ENCODE data around the gene DMXL1.

Gene DMXL1, protein sequence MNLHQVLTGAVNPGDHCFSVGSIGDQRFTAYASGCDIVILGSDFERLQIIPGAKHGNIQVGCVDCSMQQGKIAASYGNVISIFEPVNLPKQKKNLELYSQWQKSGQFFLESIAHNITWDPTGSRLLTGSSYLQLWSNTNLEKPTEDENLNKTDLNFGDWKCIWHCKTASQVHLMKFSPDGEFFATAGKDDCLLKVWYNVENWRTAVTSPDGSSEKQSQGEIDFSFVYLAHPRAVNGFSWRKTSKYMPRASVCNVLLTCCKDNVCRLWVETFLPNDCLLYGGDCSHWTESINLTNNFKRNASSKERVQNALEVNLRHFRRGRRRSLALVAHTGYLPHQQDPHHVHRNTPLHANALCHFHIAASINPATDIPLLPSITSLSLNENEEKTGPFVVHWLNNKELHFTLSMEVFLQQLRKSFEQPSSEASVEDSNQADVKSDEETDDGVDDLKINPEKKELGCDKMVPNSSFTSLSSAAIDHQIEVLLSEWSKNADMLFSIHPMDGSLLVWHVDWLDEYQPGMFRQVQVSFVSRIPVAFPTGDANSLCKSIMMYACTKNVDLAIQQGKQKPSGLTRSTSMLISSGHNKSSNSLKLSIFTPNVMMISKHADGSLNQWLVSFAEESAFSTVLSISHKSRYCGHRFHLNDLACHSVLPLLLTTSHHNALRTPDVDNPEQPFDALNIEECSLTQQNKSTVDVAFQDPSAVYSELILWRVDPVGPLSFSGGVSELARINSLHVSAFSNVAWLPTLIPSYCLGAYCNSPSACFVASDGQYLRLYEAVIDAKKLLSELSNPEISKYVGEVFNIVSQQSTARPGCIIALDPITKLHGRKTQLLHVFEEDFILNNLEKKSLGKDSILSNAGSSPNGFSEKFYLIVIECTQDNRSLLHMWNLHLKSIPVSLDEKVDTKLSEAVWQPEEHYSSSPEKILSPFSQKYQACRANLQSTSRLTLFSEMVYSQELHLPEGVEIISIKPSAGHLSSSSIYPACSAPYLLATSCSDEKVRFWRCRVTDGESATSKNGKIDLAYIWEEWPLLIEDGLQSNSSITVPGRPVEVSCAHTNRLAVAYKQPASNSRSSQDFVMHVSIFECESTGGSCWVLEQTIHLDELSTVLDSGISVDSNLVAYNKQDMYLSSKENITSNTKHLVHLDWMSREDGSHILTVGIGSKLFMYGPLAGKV (N-terminal part only)

DNA sequence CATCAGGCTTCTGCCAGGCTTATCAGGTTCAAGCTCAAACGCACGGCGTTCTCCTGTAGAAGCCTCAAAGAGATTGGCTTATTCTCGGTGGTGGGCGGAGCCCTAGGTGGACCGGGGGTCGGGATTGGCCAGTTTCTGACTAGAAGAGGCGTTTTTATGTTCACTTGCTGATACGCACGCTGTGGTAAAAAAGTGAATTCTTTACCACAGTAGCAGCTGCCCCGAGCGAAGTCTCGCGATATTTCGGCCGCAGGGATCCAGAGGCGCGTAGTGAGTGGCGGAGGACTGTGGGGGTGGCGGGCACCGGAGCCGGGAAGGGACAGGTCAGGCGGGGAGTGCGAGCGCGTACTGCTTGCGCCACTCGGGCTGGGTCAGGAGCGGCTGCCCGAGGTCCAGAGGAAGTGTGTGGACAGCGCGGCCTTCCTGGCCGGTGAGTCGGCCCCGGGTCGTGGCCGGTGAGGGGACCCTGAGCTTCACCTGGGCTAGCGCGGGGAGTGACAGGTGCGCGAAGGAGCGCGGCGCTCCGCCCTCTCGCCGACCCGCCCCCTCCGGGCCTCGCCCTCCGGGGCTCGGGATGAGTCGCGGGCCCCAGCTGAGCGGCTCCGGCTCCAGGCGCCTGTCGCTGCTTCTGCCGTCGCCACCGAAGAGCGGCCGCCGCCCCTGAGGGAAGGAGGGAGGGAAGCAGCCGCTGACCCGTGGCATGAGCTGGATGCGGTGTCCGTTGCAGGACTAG is at the start of gene DMXL1:
Gene DMXL1, plus strand, starts transcription at position 260 of the 733 bp plus-strand sequence. CDS start 483 bp downstream, outside the sequence.
- peak; percentile 91 to 95 for DNase-seq (ENCODE audit: low read depth in 2 of 2)

- no peak for DNase-seq (ENCODE audit: low read depth in 2 of 2)
Measured at GRCh38 chr5:119021149-119021732, 49.6 kb upstream of the DMXL1 start.

- no peak for DNase-seq (ENCODE audit: low read depth in 2 of 2)
Measured at GRCh38 chr5:119022017-119022745, 48.7 kb upstream of the DMXL1 start.

- DNase-seq (ENCODE audit: low read depth in 2 of 2) = no peak
Measured at GRCh38 chr5:119022773-119023172, 48.1 kb upstream of the DMXL1 start.

- no peak for DNase-seq (ENCODE audit: low read depth in 2 of 2)
Measured at GRCh38 chr5:119028575-119028974, 42.3 kb upstream of the DMXL1 start.

- DNase-seq (ENCODE audit: low read depth in 2 of 2) = no peak
Measured at GRCh38 chr5:119031011-119031886, 39.6 kb upstream of the DMXL1 start.

DNA sequence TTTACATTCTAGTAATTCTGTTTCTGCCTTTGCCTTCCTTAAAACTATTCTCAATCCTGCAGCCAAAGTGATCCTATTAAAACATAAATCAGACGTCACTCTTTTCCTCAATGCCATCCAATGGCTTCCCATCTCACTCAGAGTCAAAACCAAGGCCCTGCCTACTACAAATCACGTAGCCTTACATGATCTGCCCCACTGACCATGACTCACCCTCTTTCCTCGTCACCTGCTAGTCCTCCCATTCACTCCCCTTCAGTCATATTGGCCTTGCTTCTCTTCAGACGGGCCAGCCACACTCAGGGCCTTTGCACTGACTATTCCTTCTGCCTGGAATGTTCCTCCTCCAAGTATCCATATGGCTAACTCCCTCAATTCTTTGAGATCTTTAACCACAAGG is 39.0 kb upstream of the DMXL1 start:
- DNase-seq (ENCODE audit: low read depth in 2 of 2) = no peak

DNA sequence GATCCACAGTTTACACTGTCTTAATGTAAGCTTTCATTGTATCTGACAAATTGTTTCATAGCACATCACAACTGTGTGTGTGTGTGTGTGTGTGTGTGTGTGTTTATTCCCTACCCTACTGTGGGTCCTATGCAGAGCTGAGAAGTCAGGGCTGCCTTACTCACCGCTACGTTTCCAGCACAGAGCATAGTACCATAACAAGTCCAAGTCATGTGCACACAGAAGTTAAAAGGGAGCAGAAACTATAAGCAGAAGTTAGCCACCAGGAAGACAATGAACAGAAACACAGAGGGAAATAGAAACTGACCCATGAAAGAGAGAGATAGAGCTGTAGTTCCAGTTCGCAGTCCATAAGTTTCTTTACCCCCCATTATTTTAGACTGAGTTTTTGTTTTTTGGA is 38.2 kb upstream of the DMXL1 start:
- DNase-seq (ENCODE audit: low read depth in 2 of 2) = no peak

GRCh38 chr5:119033135-119033534 is 37.8 kb upstream of the DMXL1 start:
- no peak for DNase-seq (ENCODE audit: low read depth in 2 of 2)

DNA sequence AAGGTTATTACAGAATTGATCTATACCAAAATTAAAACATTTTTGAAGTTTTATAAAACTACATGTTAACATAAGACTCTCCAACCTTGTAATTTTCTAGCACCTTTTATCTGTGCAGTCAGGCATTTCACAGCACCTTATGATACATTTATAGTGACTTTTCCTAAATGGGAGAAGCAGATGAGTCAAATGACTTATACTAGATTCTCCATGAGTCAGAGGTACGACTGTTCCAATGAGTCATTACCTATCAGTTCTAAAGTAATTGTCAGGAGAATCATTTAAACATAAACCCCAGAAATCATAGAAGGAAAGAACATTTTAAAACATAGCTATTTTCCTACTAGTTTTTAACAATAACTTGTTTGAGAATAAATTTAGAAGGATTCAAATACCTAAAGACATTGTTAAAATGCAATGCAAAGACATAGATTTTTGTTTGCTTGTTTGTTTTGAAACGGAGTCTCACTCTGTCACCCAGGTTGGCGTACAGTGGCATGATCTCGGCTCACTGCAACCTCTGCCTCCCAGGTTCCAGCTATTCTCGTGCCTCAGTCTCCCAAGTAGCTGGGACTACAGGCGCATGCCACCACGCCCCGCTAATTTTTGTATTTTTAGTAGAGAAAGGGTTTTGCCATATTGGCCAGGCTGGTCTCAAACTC is 34.7 kb upstream of the DMXL1 start:
- no peak for DNase-seq (ENCODE audit: low read depth in 2 of 2)

DNA sequence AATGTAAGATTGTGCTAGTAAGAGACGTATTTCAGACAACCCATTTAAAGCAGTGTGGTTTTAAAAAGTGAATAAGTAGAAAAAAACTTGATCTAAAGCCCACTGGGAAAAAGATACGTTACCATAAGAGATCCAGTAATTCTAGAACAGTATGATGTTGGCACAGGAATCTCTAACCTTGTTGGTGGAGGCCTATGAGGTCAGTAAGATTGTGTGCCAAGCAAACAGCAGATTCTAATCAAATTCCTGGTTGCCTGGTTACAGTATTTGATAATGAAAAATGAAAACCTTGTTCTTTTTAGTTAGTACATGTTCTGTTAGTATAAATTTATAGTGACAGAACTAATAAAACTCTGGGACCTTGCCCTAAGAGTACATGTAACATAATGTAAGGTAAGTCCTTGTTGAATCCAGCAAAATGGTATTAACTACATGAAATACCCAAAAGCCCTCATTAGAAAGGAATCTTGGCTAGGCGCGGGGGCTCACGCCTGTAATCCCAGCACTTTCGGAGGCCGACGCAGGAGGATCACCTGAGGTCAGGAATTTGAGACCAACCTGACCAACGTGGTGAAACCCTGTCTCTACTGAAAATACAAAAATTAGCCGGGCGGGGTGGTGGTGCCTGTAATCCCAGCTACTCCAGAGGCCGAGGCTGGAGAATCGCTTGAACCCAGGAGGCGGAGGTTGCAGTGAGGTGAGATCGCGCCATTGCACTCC is 33.2 kb upstream of the DMXL1 start:
- DNase-seq (ENCODE audit: low read depth in 2 of 2) = no peak

DNA sequence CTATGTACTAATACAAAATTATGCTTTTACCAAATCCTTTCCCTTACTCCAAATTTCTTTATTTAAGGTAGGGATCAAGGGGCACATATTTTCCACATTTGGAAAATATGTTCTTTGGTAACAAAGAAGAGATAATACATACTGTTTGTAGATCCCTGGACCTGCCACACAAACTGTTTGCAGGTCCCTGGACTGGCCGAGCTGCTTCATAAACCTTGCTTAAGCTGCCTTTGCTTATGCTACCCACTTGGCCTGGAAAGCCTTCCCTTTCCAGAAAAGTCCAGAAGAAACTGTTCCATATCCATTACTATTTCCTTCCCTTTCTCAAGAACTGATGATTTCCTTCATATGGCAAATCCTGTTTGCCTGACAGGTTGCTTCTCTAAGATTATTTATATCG is 22.6 kb upstream of the DMXL1 start:
- DNase-seq (ENCODE audit: low read depth in 2 of 2) = no peak

- DNase-seq (ENCODE audit: low read depth in 2 of 2) = no peak
Measured at GRCh38 chr5:119049824-119050449, 20.9 kb upstream of the DMXL1 start.

DNA sequence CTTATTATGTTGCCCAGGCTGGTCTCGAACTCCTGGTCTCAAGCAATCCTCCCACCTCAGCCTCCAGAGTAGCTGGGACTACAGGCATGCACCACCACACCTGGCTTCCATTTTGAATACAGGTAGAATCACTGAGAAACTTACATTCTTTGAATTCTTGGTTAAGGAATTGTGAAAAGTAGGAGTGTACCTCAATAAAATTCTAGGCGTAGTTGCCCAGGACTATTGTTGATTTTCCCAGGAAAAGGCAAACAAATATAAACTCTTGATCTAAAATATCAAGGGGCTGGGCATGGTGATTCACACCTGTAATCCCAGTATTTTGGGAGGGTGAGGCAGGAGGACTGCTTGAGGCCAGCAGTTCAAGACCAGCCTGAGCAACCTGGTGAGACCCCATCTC is 16.8 kb upstream of the DMXL1 start:
- DNase-seq (ENCODE audit: low read depth in 2 of 2) = no peak

DNA sequence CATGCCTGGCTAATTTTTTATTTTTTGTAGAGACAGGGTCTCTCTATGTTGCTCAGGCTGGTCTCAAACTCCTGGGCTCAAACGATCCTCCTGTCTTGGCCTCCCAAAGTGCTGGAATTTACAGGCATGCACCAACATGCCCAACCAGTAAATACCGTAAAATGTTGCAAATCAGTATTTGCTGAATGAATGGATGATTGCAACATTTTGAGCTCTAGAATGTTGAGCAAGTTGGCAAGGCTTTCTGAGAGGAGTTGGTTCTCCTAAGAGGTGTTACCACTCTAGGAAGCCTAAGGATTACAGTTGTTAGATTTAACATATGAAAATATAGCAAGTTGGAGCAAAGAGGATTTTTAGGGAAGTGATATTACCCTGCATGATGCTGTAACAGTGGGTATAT is 15.6 kb upstream of the DMXL1 start:
- no peak for DNase-seq (ENCODE audit: low read depth in 2 of 2)

DNA sequence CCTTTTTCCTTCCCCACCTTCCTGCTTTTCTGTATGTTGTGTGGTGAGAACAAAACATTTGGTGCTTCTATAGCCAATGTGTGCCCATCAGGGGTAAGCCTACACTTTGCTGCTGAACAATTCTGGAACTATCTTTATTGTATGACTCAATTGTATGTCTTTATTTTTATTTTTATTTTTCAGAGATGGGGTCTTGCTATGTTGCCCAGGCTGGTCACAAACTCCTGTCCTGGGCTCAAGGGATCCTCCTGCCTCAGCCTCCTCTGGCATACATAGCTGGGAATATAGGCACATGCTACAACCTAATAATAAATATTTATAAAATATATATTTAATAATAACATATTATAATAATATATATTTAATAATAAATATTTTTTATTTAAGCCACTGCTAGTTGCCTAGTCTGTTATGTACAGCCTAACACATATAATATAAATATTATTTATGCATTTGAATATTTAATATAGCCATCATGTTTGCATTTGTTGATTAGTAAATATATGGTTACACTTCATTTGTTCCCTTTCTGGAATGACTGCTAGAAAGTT is 11.8 kb upstream of the DMXL1 start:
- DNase-seq (ENCODE audit: low read depth in 2 of 2) = no peak

- no peak for DNase-seq (ENCODE audit: low read depth in 2 of 2)
Measured at GRCh38 chr5:119059740-119060255, 11.1 kb upstream of the DMXL1 start.
